Nephron (organoid): ENCODE measurements around the gene KIF16B.

Source experiments
- H3K27ac Mint-ChIP-seq, 3 experiments: 2 replicates each; pipeline ENCODE4 v1.8.0; 2020; ENCODE audit warnings: mixed read lengths in 3 of 3, mild to moderate bottlenecking in 2 of 3, moderate library complexity in 1 of 3
- H3K27me3 Mint-ChIP-seq: 2 replicates; pipeline ENCODE4 v1.8.0; 2021; ENCODE audit warnings: low read depth, mild to moderate bottlenecking, moderate library complexity, mixed read lengths
- H3K36me3 Mint-ChIP-seq: 2 replicates; pipeline ENCODE4 v1.8.0; 2020; ENCODE audit warnings: low read depth, mixed read lengths
- H3K4me1 Mint-ChIP-seq: 2 replicates; pipeline ENCODE4 v1.8.0; 2020; ENCODE audit warnings: mixed read lengths
- H3K4me3 Mint-ChIP-seq, 3 experiments: 2 replicates each; pipeline ENCODE4 v1.8.0; 2020; ENCODE audit warnings: mild to moderate bottlenecking in 3 of 3, mixed read lengths in 3 of 3, moderate library complexity in 2 of 3
- H3K9me3 Mint-ChIP-seq: 2 replicates; pipeline ENCODE4 v1.8.0; 2020; ENCODE audit warnings: mixed read lengths
- CTCF ChIP-seq, 3 experiments: fragments of 200-600 bp; sonication (generic); IDR thresholded peaks; one replicate each; pipeline ENCODE4 v1.5.0; 2021; ENCODE audit warnings: antibody characterized with exemption in 3 of 3; ENCODE audit not compliant: unreplicated experiment in 3 of 3

Gene KIF16B

GRCh38 chr20:16381444-16381843, 191.8 kb downstream of the KIF16B start:
- no peak for TF ChIP-seq CTCF (IDR thresholded peaks at IDR 0.05; ENCODE audit: unreplicated experiment in 3 of 3)
- no peak overlapping the region for H3K27ac Mint-ChIP-seq
- no peaks in the 10 kb centered on the region for H3K9me3 Mint-ChIP-seq
- H3K27me3 Mint-ChIP-seq, result no peaks in the 10 kb centered on the region
- H3K4me1 Mint-ChIP-seq, result peaks cover 7% of the 10 kb centered on the region
- H3K4me3 Mint-ChIP-seq, result no peak overlapping the region
- H3K36me3 Mint-ChIP-seq, result peaks cover 45% of the 10 kb centered on the region

GRCh38 chr20:16378712-16379370, 194.4 kb downstream of the KIF16B start:
- Mint-ChIP-seq H3K27me3 (no peaks in the 10 kb centered on the region), H3K27ac (peak overlapping the region in 1 of 3 experiments; percentile 6), H3K9me3 (no peaks in the 10 kb centered on the region), H3K36me3 (peaks cover 57% of the 10 kb centered on the region), H3K4me3 (no peak overlapping the region), H3K4me1 (peaks cover 7% of the 10 kb centered on the region)
- no peak for TF ChIP-seq CTCF (IDR thresholded peaks at IDR 0.05; ENCODE audit: unreplicated experiment in 3 of 3)

GRCh38 chr20:16378122-16378521, 195.1 kb downstream of the KIF16B start:
- no peaks in the 10 kb centered on the region for H3K9me3 Mint-ChIP-seq
- H3K4me1 Mint-ChIP-seq, result peaks cover 7% of the 10 kb centered on the region
- H3K27ac Mint-ChIP-seq, result no peak overlapping the region
- no peak for TF ChIP-seq CTCF (IDR thresholded peaks at IDR 0.05; ENCODE audit: unreplicated experiment in 3 of 3)
- H3K4me3 Mint-ChIP-seq, result no peak overlapping the region
- H3K27me3 Mint-ChIP-seq, result no peaks in the 10 kb centered on the region
- peaks cover 64% of the 10 kb centered on the region for H3K36me3 Mint-ChIP-seq

GRCh38 chr20:16369441-16369840, 203.8 kb downstream of the KIF16B start:
- Mint-ChIP-seq H3K9me3 (no peaks in the 10 kb centered on the region), H3K4me3 (no peak overlapping the region), H3K4me1 (peaks cover 5% of the 10 kb centered on the region), H3K27me3 (no peaks in the 10 kb centered on the region), H3K36me3 (peaks cover 66% of the 10 kb centered on the region), H3K27ac (no peak overlapping the region)
- no peak for TF ChIP-seq CTCF (IDR thresholded peaks at IDR 0.05; ENCODE audit: unreplicated experiment in 3 of 3)

- peaks cover 61% of the 10 kb centered on the region for H3K36me3 Mint-ChIP-seq
- H3K9me3 Mint-ChIP-seq, result no peaks in the 10 kb centered on the region
- H3K27me3 Mint-ChIP-seq, result no peaks in the 10 kb centered on the region
- TF ChIP-seq CTCF (IDR thresholded peaks at IDR 0.05; ENCODE audit: unreplicated experiment in 3 of 3), result no peak
- peaks cover 10% of the 10 kb centered on the region for H3K4me1 Mint-ChIP-seq
- H3K27ac Mint-ChIP-seq, result no peak overlapping the region
- no peak overlapping the region for H3K4me3 Mint-ChIP-seq
These were observed 204.5 kb downstream of the KIF16B start for GRCh38 chr20:16368645-16369292.
